DOHH2 (cell line): ENCODE data around the gene WWOX.

Experiments used
- H3F3A ChIP-seq: fragments of 200-600 bp; sonication (generic), shearing (Covaris generic); 2 replicates; pipeline ENCODE4 v1.6.0; 2016; ENCODE audit warnings: antibody characterized with exemption, mild to moderate bottlenecking; ENCODE audit not compliant: control insufficient read depth, insufficient read depth
- H3K27ac ChIP-seq: fragments of 200-600 bp; sonication (generic); 2 replicates; pipeline ENCODE4 v1.5.1; 2014; ENCODE audit warnings: low read depth, mild to moderate bottlenecking, low read length, moderate library complexity
- H3K27me3 ChIP-seq: fragments of 200-600 bp; sonication (generic); 2 replicates; pipeline ENCODE4 v1.6.1; 2014; ENCODE audit warnings: mild to moderate bottlenecking, low read length, mixed read lengths; ENCODE audit not compliant: control insufficient read depth
- H3K36me3 ChIP-seq: fragments of 200-600 bp; sonication (generic); 2 replicates; pipeline ENCODE4 v1.6.1; 2014; ENCODE audit warnings: mild to moderate bottlenecking, low read length, moderate library complexity, mixed read lengths; ENCODE audit not compliant: control insufficient read depth
- H3K4me1 ChIP-seq: fragments of 200-600 bp; sonication (generic); 2 replicates; pipeline ENCODE4 v1.6.1; 2014; ENCODE audit warnings: mild to moderate bottlenecking, low read length, mixed read lengths; ENCODE audit not compliant: control insufficient read depth
- H3K4me2 ChIP-seq: fragments of 200-600 bp; sonication (generic); 2 replicates; pipeline ENCODE4 v1.6.0; 2014; ENCODE audit warnings: mild to moderate bottlenecking, low read length, moderate library complexity
- H3K4me3 ChIP-seq: fragments of 200-600 bp; sonication (generic); 2 replicates; pipeline ENCODE4 v1.5.1; 2014; ENCODE audit warnings: mild to moderate bottlenecking, low read length, mixed read lengths
- H3K79me2 ChIP-seq: fragments of 200-600 bp; sonication (generic); 2 replicates; pipeline ENCODE4 v1.6.1; 2014; ENCODE audit warnings: mild to moderate bottlenecking, low read length, mixed read lengths; ENCODE audit not compliant: control insufficient read depth
- H3K9me2 ChIP-seq: fragments of 200-600 bp; sonication (generic); replicated peaks from 2 replicates; pipeline ENCODE4 v1.6.1; 2014; ENCODE audit warnings: mild to moderate bottlenecking, low read length, mixed read lengths; ENCODE audit not compliant: control insufficient read depth
- H3K9me3 ChIP-seq: fragments of 200-600 bp; sonication (generic); 2 replicates; pipeline ENCODE4 v1.6.1; 2014; ENCODE audit warnings: antibody characterized with exemption, low read length, mixed read lengths; ENCODE audit not compliant: control insufficient read depth, insufficient read depth
- H4K20me1 ChIP-seq: fragments of 200-600 bp; sonication (generic); 2 replicates; pipeline ENCODE4 v1.6.0; 2014; ENCODE audit warnings: low read depth, mild to moderate bottlenecking, antibody characterized with exemption, low read length, moderate library complexity; ENCODE audit not compliant: control insufficient read depth, insufficient read depth
- CTCF ChIP-seq: fragments of 200-600 bp; sonication (generic); IDR thresholded peaks from one replicate; pipeline ENCODE4 v1.5.1; 2014; ENCODE audit warnings: antibody characterized with exemption, mild to moderate bottlenecking, low read depth, low read length; ENCODE audit not compliant: poor library complexity, severe bottlenecking
- EZH2phosphoT487 ChIP-seq: fragments of 200-600 bp; sonication (generic); IDR thresholded peaks from 2 replicates; pipeline ENCODE4 v1.6.1; 2017; ENCODE audit warnings: borderline replicate concordance, mild to moderate bottlenecking, antibody characterized with exemption, low read length, moderate library complexity, mixed read lengths

WWOX gene

GRCh38 chr16:79001156-79001967 is 901.9 kb downstream of the WWOX start:
- TF ChIP-seq CTCF (no peak), EZH2phosphoT487 (no peak)
- Histone ChIP-seq H3K79me2 (no peaks in the 10 kb centered on the region), H3K9me3 (no peaks in the 10 kb centered on the region), H3K36me3 (no peaks in the 10 kb centered on the region), H4K20me1 (no peaks in the 10 kb centered on the region), H3K4me3 (no peak overlapping the region), H3K27me3 (no peaks in the 10 kb centered on the region), H3F3A (no peaks in the 10 kb centered on the region), H3K27ac (no peak overlapping the region), H3K4me2 (no peak overlapping the region), H3K9me2 (no peaks in the 10 kb centered on the region), H3K4me1 (no peaks in the 10 kb centered on the region)

DNA sequence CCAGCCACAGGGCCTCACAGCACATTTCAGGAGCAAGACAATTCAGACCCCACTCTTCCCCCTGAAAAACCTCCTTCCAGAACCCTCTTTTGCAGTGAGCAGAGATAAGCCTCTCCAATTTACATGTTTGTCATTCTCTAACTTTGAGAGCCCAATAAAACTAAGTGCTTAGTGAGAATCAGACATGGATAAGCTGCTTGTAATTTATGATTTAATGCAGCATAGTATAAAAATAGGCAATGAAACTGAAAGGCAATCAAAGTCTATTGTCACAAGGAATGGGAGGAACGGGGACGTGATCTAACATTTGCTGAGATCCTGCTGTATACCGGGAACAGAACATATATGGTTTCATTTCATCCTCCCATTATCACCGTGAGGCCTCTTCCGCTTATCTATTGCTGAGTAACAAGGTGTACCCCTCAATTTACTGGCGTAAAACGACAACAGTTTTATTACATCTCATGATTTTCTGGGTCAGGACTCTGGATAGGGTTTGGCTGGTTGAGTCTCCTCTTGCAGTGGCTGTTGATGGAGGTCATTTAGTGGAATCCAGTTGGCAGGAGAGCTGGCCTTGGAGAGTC is 903.7 kb downstream of the WWOX start:
- TF ChIP-seq EZH2phosphoT487, result no peak
- no peak for TF ChIP-seq CTCF
- H3K4me3 ChIP-seq, result no peak overlapping the region
- no peaks in the 10 kb centered on the region for H3K9me2 ChIP-seq
- no peak overlapping the region for H3K27ac ChIP-seq
- H3K4me1 ChIP-seq, result no peaks in the 10 kb centered on the region
- no peaks in the 10 kb centered on the region for H3K36me3 ChIP-seq
- no peaks in the 10 kb centered on the region for H4K20me1 ChIP-seq
- no peak overlapping the region for H3K4me2 ChIP-seq
- no peaks in the 10 kb centered on the region for H3K9me3 ChIP-seq
- H3K27me3 ChIP-seq, result no peaks in the 10 kb centered on the region
- H3F3A ChIP-seq, result no peaks in the 10 kb centered on the region
- no peaks in the 10 kb centered on the region for H3K79me2 ChIP-seq

GRCh38 chr16:79004309-79004708 is 904.9 kb downstream of the WWOX start:
- Histone ChIP-seq H3K4me3 (no peak overlapping the region), H3K36me3 (no peaks in the 10 kb centered on the region), H3K4me1 (peaks cover 9% of the 10 kb centered on the region), H4K20me1 (no peaks in the 10 kb centered on the region), H3K9me3 (no peaks in the 10 kb centered on the region), H3K27me3 (no peaks in the 10 kb centered on the region), H3K9me2 (no peaks in the 10 kb centered on the region), H3F3A (no peaks in the 10 kb centered on the region), H3K27ac (no peak overlapping the region), H3K79me2 (no peaks in the 10 kb centered on the region), H3K4me2 (no peak overlapping the region)
- TF ChIP-seq EZH2phosphoT487, result no peak
- TF ChIP-seq CTCF, result no peak
